HEK293 (cell line): ENCODE data around the gene ZNF335.

Experiments
- CTCF ChIA-PET: fragments of 350-600 bp; formaldehyde crosslinking; extraction: SDS; loops from one replicate; lab custom pipeline; 2021; ENCODE audit warnings: antibody characterized with exemption; lab: Yijun Ruan, JAX
- POLR2A ChIA-PET: fragments of 300-600 bp; formaldehyde crosslinking; extraction: SDS; loops from one replicate; lab custom pipeline; 2020; ENCODE audit warnings: antibody characterized with exemption, inconsistent platforms; lab: Yijun Ruan, JAX
- H3K27ac ChIP-seq: fragments of 200-500 bp; sonication (Bioruptor generic); 2 replicates; pipeline ENCODE4 v1.5.1; 2014; ENCODE audit warnings: low read depth, low read length, control low read depth, inconsistent platforms; ENCODE audit errors: extremely low read depth
- H3K36me3 ChIP-seq, 2 experiments: fragments of 200-500 bp in 1 of 2; sonication (Bioruptor generic) in 1 of 2; 1 replicate in 1 of 2; 2 replicates in 1 of 2; pipeline ENCODE4 v1.5.1; 2014 to 2017; ENCODE audit warnings: inconsistent platforms in 2 of 2, low read length in 2 of 2; ENCODE audit not compliant: control insufficient read depth in 2 of 2, insufficient read depth in 1 of 2
- H3K4me1 ChIP-seq: fragments of 200-500 bp; sonication (Bioruptor generic); 2 replicates; pipeline ENCODE4 v1.5.1; 2014; ENCODE audit warnings: mild to moderate bottlenecking, low read length, inconsistent platforms; ENCODE audit not compliant: control insufficient read depth, insufficient read depth
- H3K4me3 ChIP-seq: 2 replicates; pipeline ENCODE4 v1.5.1; 2011; ENCODE audit warnings: low read depth, mild to moderate bottlenecking, control low read depth, low read length, moderate library complexity
- H3K9me3 ChIP-seq: fragments of 200-500 bp; sonication (Bioruptor generic); 2 replicates; pipeline ENCODE4 v1.5.1; 2014; ENCODE audit warnings: low read depth, low read length, inconsistent platforms; ENCODE audit not compliant: control insufficient read depth, insufficient read depth
- GLI2 ChIP-seq: fragments of 450-650 bp; formaldehyde crosslinking; IDR thresholded peaks from 2 replicates; pipeline ENCODE4; 2017; ENCODE audit warnings: missing biosample characterization, missing genetic modification characterization, low read depth, borderline replicate concordance
- HOXA7 ChIP-seq: sonication (generic); formaldehyde crosslinking; IDR thresholded peaks from 2 replicates; pipeline ENCODE4 v1.8.1; 2022; ENCODE audit warnings: missing genetic modification reagents, borderline replicate concordance
- KLF10 ChIP-seq: fragments of 450-650 bp; IDR thresholded peaks from 2 replicates; pipeline ENCODE4 v1.5.1; 2018; ENCODE audit warnings: missing biosample characterization, mild to moderate bottlenecking, missing genetic modification characterization
- OSR2 ChIP-seq: fragments of 450-650 bp; formaldehyde crosslinking; IDR thresholded peaks from 2 replicates; pipeline ENCODE4 v1.5.1; 2016; ENCODE audit warnings: missing biosample characterization, missing genetic modification characterization
- ZEB2 ChIP-seq: fragments of 450-650 bp; formaldehyde crosslinking; IDR thresholded peaks from 2 replicates; pipeline ENCODE4 v1.5.1; 2016; ENCODE audit warnings: missing biosample characterization, missing genetic modification characterization
- ZNF146 ChIP-seq: fragments of 450-650 bp; formaldehyde crosslinking; IDR thresholded peaks from 2 replicates; pipeline ENCODE4 v1.5.1; 2016; ENCODE audit warnings: missing biosample characterization, missing genetic modification characterization
- ZNF169 ChIP-seq: fragments of 450-650 bp; formaldehyde crosslinking; IDR thresholded peaks from 2 replicates; pipeline ENCODE4 v1.5.1; 2016; ENCODE audit warnings: missing biosample characterization, missing genetic modification characterization
- ZNF19 ChIP-seq: fragments of 450-650 bp; formaldehyde crosslinking; IDR thresholded peaks from 2 replicates; pipeline ENCODE4; 2016; ENCODE audit warnings: missing biosample characterization, missing genetic modification characterization, low read depth
- ZNF2 ChIP-seq: fragments of 450-650 bp; formaldehyde crosslinking; IDR thresholded peaks from 2 replicates; pipeline ENCODE4 v1.5.1; 2016; ENCODE audit warnings: missing biosample characterization, missing genetic modification characterization
- ZNF214 ChIP-seq: fragments of 450-650 bp; formaldehyde crosslinking; IDR thresholded peaks from 2 replicates; pipeline ENCODE4 v1.5.1; 2017; ENCODE audit warnings: missing biosample characterization, mild to moderate bottlenecking, missing genetic modification characterization, borderline replicate concordance
- ZNF239 ChIP-seq: fragments of 450-650 bp; formaldehyde crosslinking; IDR thresholded peaks from 2 replicates; pipeline ENCODE4 v1.5.1; 2016; ENCODE audit warnings: missing biosample characterization, missing genetic modification characterization
- ZNF24 ChIP-seq: fragments of 450-650 bp; formaldehyde crosslinking; IDR thresholded peaks from 2 replicates; pipeline ENCODE4 v1.5.1; 2016; ENCODE audit warnings: missing biosample characterization, missing genetic modification characterization
- ZNF248 ChIP-seq: fragments of 450-650 bp; formaldehyde crosslinking; IDR thresholded peaks from 2 replicates; pipeline ENCODE4 v1.5.1; 2017; ENCODE audit warnings: missing biosample characterization, missing genetic modification characterization
- ZNF292 ChIP-seq: fragments of 450-650 bp; formaldehyde crosslinking; IDR thresholded peaks from 2 replicates; pipeline ENCODE4 v1.5.1; 2016; ENCODE audit warnings: low read depth, missing biosample characterization, missing genetic modification characterization, borderline replicate concordance
- ZNF302 ChIP-seq: fragments of 450-650 bp; formaldehyde crosslinking; IDR thresholded peaks from 2 replicates; pipeline ENCODE4 v1.5.1; 2016; ENCODE audit warnings: missing biosample characterization, missing genetic modification characterization, low read depth
- ZNF341 ChIP-seq: fragments of 450-650 bp; formaldehyde crosslinking; IDR thresholded peaks from 2 replicates; pipeline ENCODE4; 2016; ENCODE audit warnings: low read depth, missing biosample characterization, missing genetic modification characterization
- ZNF514 ChIP-seq: fragments of 450-650 bp; formaldehyde crosslinking; IDR thresholded peaks from 2 replicates; pipeline ENCODE4 v1.5.1; 2016; ENCODE audit warnings: missing biosample characterization, missing genetic modification characterization
- ZNF654 ChIP-seq: fragments of 450-650 bp; formaldehyde crosslinking; IDR thresholded peaks from 2 replicates; pipeline ENCODE4 v1.5.1; 2016; ENCODE audit warnings: low read depth, missing biosample characterization, missing genetic modification characterization
- ZNF677 ChIP-seq: fragments of 450-650 bp; IDR thresholded peaks from 2 replicates; pipeline ENCODE4 v1.5.0; 2018; ENCODE audit warnings: missing biosample characterization, mild to moderate bottlenecking, missing genetic modification characterization, moderate library complexity
- ZNF707 ChIP-seq: fragments of 450-650 bp; formaldehyde crosslinking; IDR thresholded peaks from 2 replicates; pipeline ENCODE4 v1.5.1; 2016; ENCODE audit warnings: missing biosample characterization, missing genetic modification characterization
- TF ChIP-seq, protein P1 (sequence below): fragments of 450-650 bp; formaldehyde crosslinking; IDR thresholded peaks from 2 replicates; pipeline ENCODE4 v1.5.1; 2017; ENCODE audit warnings: missing biosample characterization, missing genetic modification characterization
- TF ChIP-seq, protein P2 (sequence below): fragments of 450-650 bp; formaldehyde crosslinking; IDR thresholded peaks from 2 replicates; pipeline ENCODE4 v1.5.1; 2017; ENCODE audit warnings: missing biosample characterization, missing genetic modification characterization
- TF ChIP-seq, protein P3 (sequence below): fragments of 450-650 bp; formaldehyde crosslinking; IDR thresholded peaks from 2 replicates; pipeline ENCODE4 v1.5.1; 2016; ENCODE audit warnings: missing biosample characterization, missing genetic modification characterization
- TF ChIP-seq, protein P4 (sequence below): fragments of 450-650 bp; formaldehyde crosslinking; IDR thresholded peaks from 2 replicates; pipeline ENCODE4 v1.5.1; 2016; ENCODE audit warnings: missing biosample characterization, missing genetic modification characterization
- TF ChIP-seq, protein P5 (sequence below): fragments of 450-650 bp; formaldehyde crosslinking; IDR thresholded peaks from 2 replicates; pipeline ENCODE4 v1.5.1; 2016; ENCODE audit warnings: missing biosample characterization, missing genetic modification characterization
- TF ChIP-seq, protein P6 (sequence below): fragments of 450-650 bp; formaldehyde crosslinking; IDR thresholded peaks from 2 replicates; pipeline ENCODE4 v1.5.1; 2016; ENCODE audit warnings: missing biosample characterization, missing genetic modification characterization

ZNF335 gene

DNA sequence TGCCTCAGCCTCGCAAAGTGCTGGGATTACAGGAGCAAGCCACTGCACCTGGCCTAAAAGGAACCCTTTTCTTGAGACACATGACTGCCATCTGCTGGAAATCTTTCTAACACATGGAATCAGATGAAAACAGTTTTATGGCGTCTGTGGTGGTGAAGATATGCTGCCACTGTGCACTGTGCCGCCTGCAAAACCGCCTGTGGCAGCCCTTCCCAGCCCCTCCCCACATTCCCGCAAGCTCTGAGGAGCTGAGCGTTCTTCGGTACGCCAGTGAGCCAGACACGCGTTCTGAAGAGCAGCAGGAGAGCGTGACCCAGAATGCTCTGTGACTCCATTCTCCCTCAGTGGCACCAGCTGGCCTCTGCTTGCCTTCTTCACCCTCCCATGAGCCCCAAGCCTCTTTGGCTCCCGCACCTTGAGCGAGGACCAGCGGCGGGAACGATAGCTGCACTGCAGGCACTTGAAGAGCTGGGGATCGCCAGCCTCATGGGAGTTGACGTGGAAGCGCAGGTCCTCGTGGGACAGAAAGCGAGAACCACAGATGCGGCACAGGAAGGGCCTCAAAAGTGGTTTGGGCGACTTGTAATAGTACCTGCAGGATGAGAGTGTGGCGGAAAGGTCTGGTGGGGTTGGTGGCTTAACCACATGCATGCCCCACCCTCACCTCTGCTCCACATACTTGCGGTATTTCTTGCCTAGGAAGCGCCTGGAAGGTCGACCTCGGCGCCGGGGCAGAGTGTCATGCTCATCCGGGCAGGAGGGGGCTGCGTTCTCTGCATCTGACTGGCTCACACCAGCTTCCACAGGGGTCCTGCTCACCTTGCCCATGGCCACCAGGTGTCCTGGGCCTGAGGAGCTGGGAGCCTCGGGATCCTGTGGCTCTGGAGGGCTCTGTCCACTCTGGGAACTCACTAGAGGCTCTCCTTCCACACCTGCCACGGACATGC is 8.7 kb downstream of the ZNF335 start:
- POLR2A ChIA-PET: no interaction called here
- peaks cover 0 to 95% of the 10 kb centered on the region in 2 experiments; a peak in 2 of 3 replicates for H3K36me3 ChIP-seq

More for the DNA sequence above, 8.7 kb downstream of the ZNF335 start:
- H3K4me3 ChIP-seq: no peak overlapping the region
- TF ChIP-seq ZNF239 (tag by site-specific recombination) (no peak), ZNF707 (tag by site-specific recombination) (no peak), ZNF214 (tag by site-specific recombination) (no peak), KLF10 (tag by site-specific recombination) (no peak), ZNF514 (tag by site-specific recombination) (no peak), ZNF248 (tag by site-specific recombination) (no peak), ZNF341 (tag by site-specific recombination) (0 out of 2 replicates have a peak, but pooled peaks have one; percentile 38), OSR2 (tag by site-specific recombination) (no peak), ZEB2 (tag by site-specific recombination) (no peak), GLI2 (no peak), ZNF19 (tag by site-specific recombination) (no peak), HOXA7 (CRISPR knock-in tag) (no peak), ZNF2 (no peak), ZNF169 (tag by site-specific recombination) (no peak), ZNF302 (tag by site-specific recombination) (no peak), ZNF146 (no peak), ZNF654 (tag by site-specific recombination) (peak; percentile 69), ZNF292 (tag by site-specific recombination) (no peak), ZNF677 (no peak), ZNF24 (tag by site-specific recombination) (no peak)
- TF ChIP-seq, protein P1, sequence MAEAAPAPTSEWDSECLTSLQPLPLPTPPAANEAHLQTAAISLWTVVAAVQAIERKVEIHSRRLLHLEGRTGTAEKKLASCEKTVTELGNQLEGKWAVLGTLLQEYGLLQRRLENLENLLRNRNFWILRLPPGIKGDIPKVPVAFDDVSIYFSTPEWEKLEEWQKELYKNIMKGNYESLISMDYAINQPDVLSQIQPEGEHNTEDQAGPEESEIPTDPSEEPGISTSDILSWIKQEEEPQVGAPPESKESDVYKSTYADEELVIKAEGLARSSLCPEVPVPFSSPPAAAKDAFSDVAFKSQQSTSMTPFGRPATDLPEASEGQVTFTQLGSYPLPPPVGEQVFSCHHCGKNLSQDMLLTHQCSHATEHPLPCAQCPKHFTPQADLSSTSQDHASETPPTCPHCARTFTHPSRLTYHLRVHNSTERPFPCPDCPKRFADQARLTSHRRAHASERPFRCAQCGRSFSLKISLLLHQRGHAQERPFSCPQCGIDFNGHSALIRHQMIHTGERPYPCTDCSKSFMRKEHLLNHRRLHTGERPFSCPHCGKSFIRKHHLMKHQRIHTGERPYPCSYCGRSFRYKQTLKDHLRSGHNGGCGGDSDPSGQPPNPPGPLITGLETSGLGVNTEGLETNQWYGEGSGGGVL: no peak
- TF ChIP-seq, protein P2, sequence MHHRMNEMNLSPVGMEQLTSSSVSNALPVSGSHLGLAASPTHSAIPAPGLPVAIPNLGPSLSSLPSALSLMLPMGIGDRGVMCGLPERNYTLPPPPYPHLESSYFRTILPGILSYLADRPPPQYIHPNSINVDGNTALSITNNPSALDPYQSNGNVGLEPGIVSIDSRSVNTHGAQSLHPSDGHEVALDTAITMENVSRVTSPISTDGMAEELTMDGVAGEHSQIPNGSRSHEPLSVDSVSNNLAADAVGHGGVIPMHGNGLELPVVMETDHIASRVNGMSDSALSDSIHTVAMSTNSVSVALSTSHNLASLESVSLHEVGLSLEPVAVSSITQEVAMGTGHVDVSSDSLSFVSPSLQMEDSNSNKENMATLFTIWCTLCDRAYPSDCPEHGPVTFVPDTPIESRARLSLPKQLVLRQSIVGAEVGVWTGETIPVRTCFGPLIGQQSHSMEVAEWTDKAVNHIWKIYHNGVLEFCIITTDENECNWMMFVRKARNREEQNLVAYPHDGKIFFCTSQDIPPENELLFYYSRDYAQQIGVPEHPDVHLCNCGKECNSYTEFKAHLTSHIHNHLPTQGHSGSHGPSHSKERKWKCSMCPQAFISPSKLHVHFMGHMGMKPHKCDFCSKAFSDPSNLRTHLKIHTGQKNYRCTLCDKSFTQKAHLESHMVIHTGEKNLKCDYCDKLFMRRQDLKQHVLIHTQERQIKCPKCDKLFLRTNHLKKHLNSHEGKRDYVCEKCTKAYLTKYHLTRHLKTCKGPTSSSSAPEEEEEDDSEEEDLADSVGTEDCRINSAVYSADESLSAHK (tag by site-specific recombination): no peak
- TF ChIP-seq, protein P3, sequence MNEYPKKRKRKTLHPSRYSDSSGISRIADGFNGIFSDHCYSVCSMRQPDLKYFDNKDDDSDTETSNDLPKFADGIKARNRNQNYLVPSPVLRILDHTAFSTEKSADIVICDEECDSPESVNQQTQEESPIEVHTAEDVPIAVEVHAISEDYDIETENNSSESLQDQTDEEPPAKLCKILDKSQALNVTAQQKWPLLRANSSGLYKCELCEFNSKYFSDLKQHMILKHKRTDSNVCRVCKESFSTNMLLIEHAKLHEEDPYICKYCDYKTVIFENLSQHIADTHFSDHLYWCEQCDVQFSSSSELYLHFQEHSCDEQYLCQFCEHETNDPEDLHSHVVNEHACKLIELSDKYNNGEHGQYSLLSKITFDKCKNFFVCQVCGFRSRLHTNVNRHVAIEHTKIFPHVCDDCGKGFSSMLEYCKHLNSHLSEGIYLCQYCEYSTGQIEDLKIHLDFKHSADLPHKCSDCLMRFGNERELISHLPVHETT: no peak
- TF ChIP-seq, protein P4, sequence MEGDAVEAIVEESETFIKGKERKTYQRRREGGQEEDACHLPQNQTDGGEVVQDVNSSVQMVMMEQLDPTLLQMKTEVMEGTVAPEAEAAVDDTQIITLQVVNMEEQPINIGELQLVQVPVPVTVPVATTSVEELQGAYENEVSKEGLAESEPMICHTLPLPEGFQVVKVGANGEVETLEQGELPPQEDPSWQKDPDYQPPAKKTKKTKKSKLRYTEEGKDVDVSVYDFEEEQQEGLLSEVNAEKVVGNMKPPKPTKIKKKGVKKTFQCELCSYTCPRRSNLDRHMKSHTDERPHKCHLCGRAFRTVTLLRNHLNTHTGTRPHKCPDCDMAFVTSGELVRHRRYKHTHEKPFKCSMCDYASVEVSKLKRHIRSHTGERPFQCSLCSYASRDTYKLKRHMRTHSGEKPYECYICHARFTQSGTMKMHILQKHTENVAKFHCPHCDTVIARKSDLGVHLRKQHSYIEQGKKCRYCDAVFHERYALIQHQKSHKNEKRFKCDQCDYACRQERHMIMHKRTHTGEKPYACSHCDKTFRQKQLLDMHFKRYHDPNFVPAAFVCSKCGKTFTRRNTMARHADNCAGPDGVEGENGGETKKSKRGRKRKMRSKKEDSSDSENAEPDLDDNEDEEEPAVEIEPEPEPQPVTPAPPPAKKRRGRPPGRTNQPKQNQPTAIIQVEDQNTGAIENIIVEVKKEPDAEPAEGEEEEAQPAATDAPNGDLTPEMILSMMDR (tag by site-specific recombination): peak; percentile 70
- TF ChIP-seq, protein P5, sequence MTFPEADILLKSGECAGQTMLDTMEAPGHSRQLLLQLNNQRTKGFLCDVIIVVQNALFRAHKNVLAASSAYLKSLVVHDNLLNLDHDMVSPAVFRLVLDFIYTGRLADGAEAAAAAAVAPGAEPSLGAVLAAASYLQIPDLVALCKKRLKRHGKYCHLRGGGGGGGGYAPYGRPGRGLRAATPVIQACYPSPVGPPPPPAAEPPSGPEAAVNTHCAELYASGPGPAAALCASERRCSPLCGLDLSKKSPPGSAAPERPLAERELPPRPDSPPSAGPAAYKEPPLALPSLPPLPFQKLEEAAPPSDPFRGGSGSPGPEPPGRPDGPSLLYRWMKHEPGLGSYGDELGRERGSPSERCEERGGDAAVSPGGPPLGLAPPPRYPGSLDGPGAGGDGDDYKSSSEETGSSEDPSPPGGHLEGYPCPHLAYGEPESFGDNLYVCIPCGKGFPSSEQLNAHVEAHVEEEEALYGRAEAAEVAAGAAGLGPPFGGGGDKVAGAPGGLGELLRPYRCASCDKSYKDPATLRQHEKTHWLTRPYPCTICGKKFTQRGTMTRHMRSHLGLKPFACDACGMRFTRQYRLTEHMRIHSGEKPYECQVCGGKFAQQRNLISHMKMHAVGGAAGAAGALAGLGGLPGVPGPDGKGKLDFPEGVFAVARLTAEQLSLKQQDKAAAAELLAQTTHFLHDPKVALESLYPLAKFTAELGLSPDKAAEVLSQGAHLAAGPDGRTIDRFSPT (tag by site-specific recombination): no peak
- TF ChIP-seq, protein P6, sequence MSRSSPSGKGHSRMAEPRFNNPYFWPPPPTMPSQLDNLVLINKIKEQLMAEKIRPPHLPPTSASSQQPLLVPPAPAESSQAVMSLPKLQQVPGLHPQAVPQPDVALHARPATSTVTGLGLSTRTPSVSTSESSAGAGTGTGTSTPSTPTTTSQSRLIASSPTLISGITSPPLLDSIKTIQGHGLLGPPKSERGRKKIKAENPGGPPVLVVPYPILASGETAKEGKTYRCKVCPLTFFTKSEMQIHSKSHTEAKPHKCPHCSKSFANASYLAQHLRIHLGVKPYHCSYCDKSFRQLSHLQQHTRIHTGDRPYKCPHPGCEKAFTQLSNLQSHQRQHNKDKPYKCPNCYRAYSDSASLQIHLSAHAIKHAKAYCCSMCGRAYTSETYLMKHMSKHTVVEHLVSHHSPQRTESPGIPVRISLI (tag by site-specific recombination): no peak
- no peaks in the 10 kb centered on the region for H3K4me1 ChIP-seq
- H3K27ac ChIP-seq: no peak overlapping the region
- H3K9me3 ChIP-seq: no peaks in the 10 kb centered on the region
- CTCF ChIA-PET: interaction anchor here (0.6 to 1.0 kb wide), 4 partner anchors 14 to 335 kb away, joined by 3 to 6 read pairs (median 4); no protein-coding TSS in a partner anchor
